Muscle of leg (tissue), 11 donors: ENCODE results near the gene NAA50. TPM values are rescaled to one million over a fixed set of nuclear protein-coding genes. Genes with fewer than 3 reads are reported as not detected.

Experiments used
- DNase-seq: peaks from one replicate; pipeline ENCODE4 v3.0.0; 2013
- H3K27ac ChIP-seq: one replicate; pipeline ENCODE4 v1.5.1; 2013; ENCODE audit warnings: mild to moderate bottlenecking, low read length, control low read depth
- H3K27me3 ChIP-seq: one replicate; pipeline ENCODE4 v1.6.1; 2013; ENCODE audit warnings: low read length; ENCODE audit not compliant: control insufficient read depth, insufficient read depth
- H3K36me3 ChIP-seq: one replicate; pipeline ENCODE4 v1.6.1; 2013; ENCODE audit warnings: low read length; ENCODE audit not compliant: control insufficient read depth, insufficient read depth
- H3K4me1 ChIP-seq: one replicate; pipeline ENCODE4 v1.6.1; 2013; ENCODE audit warnings: low read length; ENCODE audit not compliant: control insufficient read depth, insufficient read depth
- H3K4me3 ChIP-seq: one replicate; pipeline ENCODE4 v1.5.1; 2013; ENCODE audit warnings: low read length, control low read depth
- H3K9me3 ChIP-seq: replicated peaks from 2 replicates; pipeline ENCODE4 v1.6.1; 2013; ENCODE audit warnings: low read depth, low read length; ENCODE audit not compliant: control insufficient read depth
- WGBS: methylation state at CpG from one replicate; pipeline ENCODE4 v1.1.5; 2013; ENCODE audit warnings: missing lambda C conversion rate; ENCODE audit not compliant: insufficient coverage; 5-methylcytosine and 5-hydroxymethylcytosine counted together
- polyA plus RNA-seq, 8 donors: library from polyadenylated mRNA; unstranded; fragments of 120-200 nt; gene quantifications; one replicate each; pipeline versions ENCODE4 v1.2.1 to v1.2.3, GENCODE V29; 2013; ENCODE audit warnings: inconsistent platforms in 1 of 8, low replicate concordance in 1 of 8; ENCODE audit not compliant: insufficient read length in 8 of 8, insufficient read depth in 1 of 8
- total RNA-seq: library from RNA; stranded (reverse); fragments of 120-200 nt; gene quantifications from one replicate; pipeline ENCODE4 v1.2.4, GENCODE V29; 2013

The NAA50 gene
- total and polyA plus RNA-seq, 9 donors: 112 to 188 (median 163) TPM

GRCh38 chr3:113771993-113772392 is 25.9 kb upstream of the NAA50 start:
- no peak for DNase-seq

GRCh38 chr3:113769551-113769950 is 23.5 kb upstream of the NAA50 start:
- Histone ChIP-seq H3K27ac (no peak overlapping the region), H3K27me3 (no peaks in the 10 kb centered on the region), H3K9me3 (no peaks in the 10 kb centered on the region), H3K4me1 (no peaks in the 10 kb centered on the region), H3K36me3 (no peaks in the 10 kb centered on the region), H3K4me3 (no peak overlapping the region)
- no peak for DNase-seq

More at GRCh38 chr3:113771993-113772392, 25.9 kb upstream of the NAA50 start:
- Histone ChIP-seq H3K27me3 (no peaks in the 10 kb centered on the region), H3K4me3 (no peak overlapping the region), H3K27ac (no peak overlapping the region), H3K9me3 (no peaks in the 10 kb centered on the region), H3K4me1 (no peaks in the 10 kb centered on the region), H3K36me3 (no peaks in the 10 kb centered on the region)

- WGBS: no CpG with 5 or more reads among the region's 2 CpGs
- Histone ChIP-seq H3K4me1 (no peaks in the 10 kb centered on the region), H3K36me3 (no peaks in the 10 kb centered on the region), H3K9me3 (no peaks in the 10 kb centered on the region), H3K27ac (no peak overlapping the region), H3K4me3 (no peak overlapping the region), H3K27me3 (no peaks in the 10 kb centered on the region)
- no peak for DNase-seq
Observed at GRCh38 chr3:113764698-113765097, 18.6 kb upstream of the NAA50 start.

GRCh38 chr3:113758389-113759024 is 12.5 kb upstream of the NAA50 start:
- H3K9me3 ChIP-seq: peaks cover 4% of the 10 kb centered on the region
- no peak overlapping the region for H3K4me3 ChIP-seq
- no peaks in the 10 kb centered on the region for H3K36me3 ChIP-seq
- no peaks in the 10 kb centered on the region for H3K27me3 ChIP-seq
- WGBS: no CpG with 5 or more reads among the region's 1 CpG
- no peak overlapping the region for H3K27ac ChIP-seq
- no peak for DNase-seq
- H3K4me1 ChIP-seq: no peaks in the 10 kb centered on the region

- DNase-seq: no peak
- Histone ChIP-seq H3K27me3 (no peaks in the 10 kb centered on the region), H3K4me1 (no peaks in the 10 kb centered on the region), H3K9me3 (peaks cover 4% of the 10 kb centered on the region), H3K4me3 (no peak overlapping the region), H3K27ac (no peak overlapping the region), H3K36me3 (no peaks in the 10 kb centered on the region)
- WGBS: no CpG with 5 or more reads among the region's 5 CpGs
Observed at GRCh38 chr3:113754494-113755159, 8.6 kb upstream of the NAA50 start.

- H3K4me1 ChIP-seq: no peaks in the 10 kb centered on the region
- no peaks in the 10 kb centered on the region for H3K27me3 ChIP-seq
- H3K36me3 ChIP-seq: no peaks in the 10 kb centered on the region
- WGBS: 33% methylated on average over 1 of the region's 4 CpGs
- peaks cover 3% of the 10 kb centered on the region for H3K9me3 ChIP-seq
- no peak overlapping the region for H3K27ac ChIP-seq
- no peak overlapping the region for H3K4me3 ChIP-seq
- DNase-seq: no peak
Observed at GRCh38 chr3:113753376-113753985, 7.4 kb upstream of the NAA50 start.

GRCh38 chr3:113751141-113751540 is 5.1 kb upstream of the NAA50 start:
- Histone ChIP-seq H3K4me1 (no peaks in the 10 kb centered on the region), H3K27me3 (no peaks in the 10 kb centered on the region), H3K36me3 (no peaks in the 10 kb centered on the region), H3K27ac (no peak overlapping the region), H3K4me3 (no peak overlapping the region), H3K9me3 (no peaks in the 10 kb centered on the region)
- DNase-seq: no peak

GRCh38 chr3:113747283-113748046 is 1.4 kb upstream of the NAA50 start:
- Histone ChIP-seq H3K27me3 (no peaks in the 10 kb centered on the region), H3K4me1 (peaks cover 4% of the 10 kb centered on the region), H3K4me3 (peak overlapping the region; percentile 94), H3K27ac (peak overlapping the region; percentile 98), H3K9me3 (no peaks in the 10 kb centered on the region), H3K36me3 (no peaks in the 10 kb centered on the region)
- DNase-seq: no peak
- 1% methylated on average over 13 of the region's 18 CpGs for WGBS

- H3K4me3 ChIP-seq: peak within 1 kb of the TSS; percentile 94
- H3K4me1 ChIP-seq: peaks cover 4% of the 10 kb centered on the region
- H3K27ac ChIP-seq: peak within 1 kb of the TSS; percentile 98
- 0% methylated on average over 6 of the region's 34 CpGs for WGBS
- H3K27me3 ChIP-seq: no peaks in the 10 kb centered on the region
- no peaks in the 10 kb centered on the region for H3K9me3 ChIP-seq
- no peaks in the 10 kb centered on the region for H3K36me3 ChIP-seq
- peak; percentile 99 for DNase-seq
Observed at GRCh38 chr3:113746548-113747282, 666 bp upstream of the NAA50 start, which contains the start of gene ATP6V1A. TSS of gene ATP6V1A (plus strand) at chr3:113747035. CDS start at chr3:113778754, 31,719 bp downstream.
